ENCODE measurements around the gene SLC30A9.

Gene SLC30A9

GRCh38 chr4:42008011-42008786, 17.9 kb downstream of the SLC30A9 start:
- no peak for DNase-seq

GRCh38 chr4:42015438-42015837, 25.1 kb downstream of the SLC30A9 start:
- DNase-seq: no peak

- no peak for DNase-seq
Measured at GRCh38 chr4:42018451-42018850, 28.1 kb downstream of the SLC30A9 start.

GRCh38 chr4:42048394-42048793, 58.1 kb downstream of the SLC30A9 start:
- DNase-seq: no peak

- no peak for DNase-seq
Measured at GRCh38 chr4:42050516-42051249, 60.4 kb downstream of the SLC30A9 start.

- no peak for DNase-seq
Measured at GRCh38 chr4:42066402-42066801, 76.1 kb downstream of the SLC30A9 start.

- DNase-seq: no peak
Measured at GRCh38 chr4:42067264-42067663, 76.9 kb downstream of the SLC30A9 start.

- no peak for DNase-seq
Measured at GRCh38 chr4:42070463-42070862, 80.1 kb downstream of the SLC30A9 start.

- no peak for DNase-seq
Measured at GRCh38 chr4:42074294-42074693, 84.0 kb downstream of the SLC30A9 start.

GRCh38 chr4:42078184-42078801, 88.0 kb downstream of the SLC30A9 start:
- no peak for DNase-seq

GRCh38 chr4:42080306-42080705, 90.0 kb downstream of the SLC30A9 start:
- DNase-seq: no peak

- DNase-seq: no peak
Measured at GRCh38 chr4:42083816-42084215, 93.5 kb downstream of the SLC30A9 start.

GRCh38 chr4:42088386-42088785, 98.1 kb downstream of the SLC30A9 start:
- DNase-seq: no peak

- no peak for DNase-seq
Measured at GRCh38 chr4:42101446-42101975, 111.2 kb downstream of the SLC30A9 start.

- DNase-seq: no peak
Measured at GRCh38 chr4:42104521-42104920, 114.2 kb downstream of the SLC30A9 start.

- DNase-seq: no peak
Measured at GRCh38 chr4:42112846-42113245, 122.5 kb downstream of the SLC30A9 start.

- DNase-seq: no peak
Measured at GRCh38 chr4:42119886-42120285, 129.6 kb downstream of the SLC30A9 start.

GRCh38 chr4:42122237-42122636, 131.9 kb downstream of the SLC30A9 start:
- no peak for DNase-seq

- DNase-seq: no peak
Measured at GRCh38 chr4:42123071-42123644, 132.8 kb downstream of the SLC30A9 start.

GRCh38 chr4:42132099-42132498, 141.8 kb downstream of the SLC30A9 start:
- DNase-seq: no peak

GRCh38 chr4:42133006-42133405, 142.7 kb downstream of the SLC30A9 start:
- DNase-seq: no peak

GRCh38 chr4:42136371-42136770, 146.0 kb downstream of the SLC30A9 start:
- DNase-seq: no peak
